Liver (tissue), 9 donors: ENCODE measurements around the gene BIN1. TPM values are rescaled to one million over a fixed set of nuclear protein-coding genes. Genes with fewer than 3 reads are reported as not detected.

Experiments
- DNase-seq: peaks from one replicate; pipeline ENCODE4 v3.0.0-alpha.2; 2017; ENCODE audit warnings: low spot score
- H3K27ac ChIP-seq, 2 donors: one replicate each; pipeline ENCODE4 v1.7.0; 2013; ENCODE audit warnings: inconsistent platforms in 2 of 2, low read length in 2 of 2, control low read depth in 1 of 2, low read depth in 1 of 2, mild to moderate bottlenecking in 1 of 2
- H3K27me3 ChIP-seq, 4 donors: one replicate each; pipeline versions ENCODE4 v1.6.1 to v1.7.0; 2013; ENCODE audit warnings: low read length in 3 of 4, inconsistent platforms in 1 of 4, mild to moderate bottlenecking in 1 of 4, moderate library complexity in 1 of 4; ENCODE audit not compliant: control insufficient read depth in 4 of 4, insufficient read depth in 4 of 4
- H3K36me3 ChIP-seq, 4 donors: one replicate each; pipeline versions ENCODE4 v1.6.1 to v1.7.0; 2013; ENCODE audit warnings: low read length in 3 of 4, mild to moderate bottlenecking in 3 of 4, low read depth in 1 of 4, moderate library complexity in 1 of 4; ENCODE audit not compliant: control insufficient read depth in 4 of 4, insufficient read depth in 3 of 4
- H3K4me1 ChIP-seq, 4 donors: one replicate each; pipeline versions ENCODE4 v1.6.1 to v1.7.0; 2013; ENCODE audit warnings: low read length in 3 of 4, mild to moderate bottlenecking in 3 of 4, moderate library complexity in 1 of 4; ENCODE audit not compliant: control insufficient read depth in 4 of 4, insufficient read depth in 4 of 4
- H3K4me3 ChIP-seq, 3 donors: one replicate each; pipeline versions ENCODE4 v1.6.1 to v1.7.0; 2013; ENCODE audit warnings: low read length in 3 of 3, control low read depth in 1 of 3, low read depth in 1 of 3, mild to moderate bottlenecking in 1 of 3
- H3K9ac ChIP-seq, 2 donors: one replicate each; pipeline ENCODE4 v1.7.0; 2013; ENCODE audit warnings: low read length in 2 of 2, mild to moderate bottlenecking in 2 of 2, moderate library complexity in 2 of 2, control low read depth in 1 of 2, low read depth in 1 of 2
- H3K9me3 ChIP-seq, 4 donors: one replicate each; pipeline versions ENCODE4 v1.6.1 to v1.7.0; 2013; ENCODE audit warnings: low read length in 3 of 4; ENCODE audit not compliant: control insufficient read depth in 4 of 4
- EGR1 ChIP-seq, 2 donors: IDR thresholded peaks; 2 replicates each; pipeline ENCODE4 v1.6.1; 2016 to 2018; ENCODE audit warnings: antibody characterized with exemption in 2 of 2, low read depth in 2 of 2
- FOXA2 ChIP-seq: IDR thresholded peaks from 2 replicates; pipeline ENCODE4 v1.6.1; 2016; ENCODE audit warnings: antibody characterized with exemption
- GABPA ChIP-seq, 2 donors: IDR thresholded peaks in 1 of 2; conservative IDR thresholded peaks in 1 of 2; 2 replicates each; pipeline ENCODE4 v1.6.1; 2016; ENCODE audit warnings: antibody characterized with exemption in 2 of 2, mild to moderate bottlenecking in 1 of 2, moderate library complexity in 1 of 2
- HNF4A ChIP-seq, 2 donors: conservative IDR thresholded peaks; 2 replicates each; pipeline ENCODE4 v1.6.1; 2016; ENCODE audit warnings: antibody characterized with exemption in 2 of 2, mild to moderate bottlenecking in 2 of 2
- JUND ChIP-seq, 2 donors: IDR thresholded peaks; 2 replicates each; pipeline ENCODE4 v1.6.1; 2016; ENCODE audit warnings: antibody characterized with exemption in 2 of 2
- NR2F2 ChIP-seq: IDR thresholded peaks from 2 replicates; pipeline ENCODE4 v1.6.1; 2016; ENCODE audit warnings: antibody characterized with exemption
- RAD21 ChIP-seq, 2 donors: IDR thresholded peaks; 2 replicates each; pipeline ENCODE4 v1.6.1; 2016; ENCODE audit warnings: antibody characterized with exemption in 2 of 2, mild to moderate bottlenecking in 2 of 2
- SP1 ChIP-seq: IDR thresholded peaks from 2 replicates; pipeline ENCODE4 v1.6.1; 2018; ENCODE audit warnings: antibody characterized with exemption, mild to moderate bottlenecking
- TAF1 ChIP-seq: conservative IDR thresholded peaks from 2 replicates; pipeline ENCODE4 v1.6.1; 2016; ENCODE audit warnings: antibody characterized with exemption, mild to moderate bottlenecking
- YY1 ChIP-seq: IDR thresholded peaks from 2 replicates; pipeline ENCODE4 v1.6.1; 2016; ENCODE audit warnings: antibody characterized with exemption, mild to moderate bottlenecking
- WGBS: extraction: QIAGEN DNeasy Blood & Tissue Kit; methylation state at CpG from one replicate; pipeline ENCODE4 v1.1.7; 2013; 5-methylcytosine and 5-hydroxymethylcytosine counted together
- polyA plus RNA-seq, 2 donors: library from polyadenylated mRNA; stranded (reverse) in 1 of 2; unstranded in 1 of 2; fragments of 200-250 nt in 1 of 2; fragments of >200 nt in 1 of 2; fragmentation: Nextera tagmentation in 1 of 2; extraction: Ambion mirVana in 1 of 2; gene quantifications; one replicate each; pipeline versions ENCODE4 v1.2.1 to v1.2.3, GENCODE V29; 2013 to 2015
- total RNA-seq, 2 donors: library from RNA; depleted of rRNA; stranded (reverse); fragments of >200 nt; gene quantifications; one replicate each; pipeline ENCODE4 v1.2.3, GENCODE V29; 2014
- TF ChIP-seq, protein P1 (sequence below): fragments of 150-350 bp; IDR thresholded peaks from 2 replicates; pipeline ENCODE4 v1.5.1; 2017; ENCODE audit warnings: improper control_type of control experiment, low read depth, low read length; ENCODE audit not compliant: missing input control
- TF ChIP-seq, protein P2 (sequence below): IDR thresholded peaks from 2 replicates; pipeline ENCODE4 v1.6.1; 2016; ENCODE audit warnings: antibody characterized with exemption
- TF ChIP-seq, protein P3 (sequence below): IDR thresholded peaks from 2 replicates; pipeline ENCODE4 v1.6.1; 2016; ENCODE audit warnings: antibody characterized with exemption, mild to moderate bottlenecking
- TF ChIP-seq, protein P4 (sequence below): IDR thresholded peaks from 2 replicates; pipeline ENCODE4 v1.6.1; 2016; ENCODE audit warnings: antibody characterized with exemption
- TF ChIP-seq, protein P5 (sequence below): IDR thresholded peaks from 2 replicates; pipeline ENCODE4 v1.6.1; 2016; ENCODE audit warnings: antibody characterized with exemption
- donor health status: healthy.
- donor health status: healthy.
- donor health status: healthy.
- donor health status: healthy.
- donor health status: healthy.

BIN1 gene
- total and polyA plus RNA-seq, 4 donors: 13.3 to 21.5 (median 15.0) TPM

DNA sequence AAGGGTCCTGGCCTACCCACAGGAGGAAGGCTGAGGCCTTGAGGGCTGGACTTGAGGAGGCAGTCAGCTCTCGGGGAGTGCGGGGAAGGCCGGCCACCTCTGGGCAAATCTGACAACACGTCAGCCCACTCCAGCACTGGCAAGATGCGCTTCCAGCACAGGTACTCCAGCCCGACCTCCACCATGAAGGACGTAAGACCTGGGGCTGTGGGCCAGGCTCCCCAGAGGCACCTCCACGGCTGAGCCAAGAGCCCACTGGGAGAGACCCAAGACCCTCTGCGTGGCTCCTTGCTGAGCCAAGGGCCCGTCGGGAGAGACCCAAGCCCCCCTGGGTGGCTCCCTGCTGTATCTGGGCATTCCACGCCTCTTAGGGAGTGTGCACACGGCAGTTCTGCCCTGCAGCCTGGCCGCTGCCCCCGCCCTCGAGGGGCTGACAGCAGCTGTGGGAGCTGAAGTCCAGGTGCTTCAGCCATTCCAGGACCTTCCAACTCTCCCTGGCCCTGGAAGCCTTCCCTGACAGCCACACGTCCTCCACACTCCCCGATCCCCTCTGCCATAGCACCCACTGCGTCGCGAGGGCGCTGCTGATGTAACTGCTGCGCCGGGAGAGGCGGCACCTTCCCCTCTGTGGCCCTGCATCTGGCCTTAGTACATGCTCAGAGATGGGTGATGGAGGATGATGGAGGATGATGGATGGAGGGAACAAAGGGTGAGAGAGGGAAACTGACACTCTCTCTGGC is 50.2 kb downstream of the BIN1 start:
- no peak overlapping the region for H3K4me3 ChIP-seq
- no peak overlapping the region for H3K27ac ChIP-seq
- TF ChIP-seq, protein P1, sequence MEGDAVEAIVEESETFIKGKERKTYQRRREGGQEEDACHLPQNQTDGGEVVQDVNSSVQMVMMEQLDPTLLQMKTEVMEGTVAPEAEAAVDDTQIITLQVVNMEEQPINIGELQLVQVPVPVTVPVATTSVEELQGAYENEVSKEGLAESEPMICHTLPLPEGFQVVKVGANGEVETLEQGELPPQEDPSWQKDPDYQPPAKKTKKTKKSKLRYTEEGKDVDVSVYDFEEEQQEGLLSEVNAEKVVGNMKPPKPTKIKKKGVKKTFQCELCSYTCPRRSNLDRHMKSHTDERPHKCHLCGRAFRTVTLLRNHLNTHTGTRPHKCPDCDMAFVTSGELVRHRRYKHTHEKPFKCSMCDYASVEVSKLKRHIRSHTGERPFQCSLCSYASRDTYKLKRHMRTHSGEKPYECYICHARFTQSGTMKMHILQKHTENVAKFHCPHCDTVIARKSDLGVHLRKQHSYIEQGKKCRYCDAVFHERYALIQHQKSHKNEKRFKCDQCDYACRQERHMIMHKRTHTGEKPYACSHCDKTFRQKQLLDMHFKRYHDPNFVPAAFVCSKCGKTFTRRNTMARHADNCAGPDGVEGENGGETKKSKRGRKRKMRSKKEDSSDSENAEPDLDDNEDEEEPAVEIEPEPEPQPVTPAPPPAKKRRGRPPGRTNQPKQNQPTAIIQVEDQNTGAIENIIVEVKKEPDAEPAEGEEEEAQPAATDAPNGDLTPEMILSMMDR: no peak
- TF ChIP-seq RAD21 (IDR thresholded peaks at IDR 0.05): no peak
- TF ChIP-seq GABPA (IDR thresholded peaks at IDR 0.05 in 1 of 2, conservative IDR thresholded peaks at IDR 0.05 in 1 of 2): no peak
- TF ChIP-seq, protein P2, sequence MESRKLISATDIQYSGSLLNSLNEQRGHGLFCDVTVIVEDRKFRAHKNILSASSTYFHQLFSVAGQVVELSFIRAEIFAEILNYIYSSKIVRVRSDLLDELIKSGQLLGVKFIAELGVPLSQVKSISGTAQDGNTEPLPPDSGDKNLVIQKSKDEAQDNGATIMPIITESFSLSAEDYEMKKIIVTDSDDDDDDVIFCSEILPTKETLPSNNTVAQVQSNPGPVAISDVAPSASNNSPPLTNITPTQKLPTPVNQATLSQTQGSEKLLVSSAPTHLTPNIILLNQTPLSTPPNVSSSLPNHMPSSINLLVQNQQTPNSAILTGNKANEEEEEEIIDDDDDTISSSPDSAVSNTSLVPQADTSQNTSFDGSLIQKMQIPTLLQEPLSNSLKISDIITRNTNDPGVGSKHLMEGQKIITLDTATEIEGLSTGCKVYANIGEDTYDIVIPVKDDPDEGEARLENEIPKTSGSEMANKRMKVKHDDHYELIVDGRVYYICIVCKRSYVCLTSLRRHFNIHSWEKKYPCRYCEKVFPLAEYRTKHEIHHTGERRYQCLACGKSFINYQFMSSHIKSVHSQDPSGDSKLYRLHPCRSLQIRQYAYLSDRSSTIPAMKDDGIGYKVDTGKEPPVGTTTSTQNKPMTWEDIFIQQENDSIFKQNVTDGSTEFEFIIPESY: no peak
- TF ChIP-seq NR2F2: no peak
- no peak for TF ChIP-seq FOXA2
- TF ChIP-seq SP1: no peak
- TF ChIP-seq, protein P3, sequence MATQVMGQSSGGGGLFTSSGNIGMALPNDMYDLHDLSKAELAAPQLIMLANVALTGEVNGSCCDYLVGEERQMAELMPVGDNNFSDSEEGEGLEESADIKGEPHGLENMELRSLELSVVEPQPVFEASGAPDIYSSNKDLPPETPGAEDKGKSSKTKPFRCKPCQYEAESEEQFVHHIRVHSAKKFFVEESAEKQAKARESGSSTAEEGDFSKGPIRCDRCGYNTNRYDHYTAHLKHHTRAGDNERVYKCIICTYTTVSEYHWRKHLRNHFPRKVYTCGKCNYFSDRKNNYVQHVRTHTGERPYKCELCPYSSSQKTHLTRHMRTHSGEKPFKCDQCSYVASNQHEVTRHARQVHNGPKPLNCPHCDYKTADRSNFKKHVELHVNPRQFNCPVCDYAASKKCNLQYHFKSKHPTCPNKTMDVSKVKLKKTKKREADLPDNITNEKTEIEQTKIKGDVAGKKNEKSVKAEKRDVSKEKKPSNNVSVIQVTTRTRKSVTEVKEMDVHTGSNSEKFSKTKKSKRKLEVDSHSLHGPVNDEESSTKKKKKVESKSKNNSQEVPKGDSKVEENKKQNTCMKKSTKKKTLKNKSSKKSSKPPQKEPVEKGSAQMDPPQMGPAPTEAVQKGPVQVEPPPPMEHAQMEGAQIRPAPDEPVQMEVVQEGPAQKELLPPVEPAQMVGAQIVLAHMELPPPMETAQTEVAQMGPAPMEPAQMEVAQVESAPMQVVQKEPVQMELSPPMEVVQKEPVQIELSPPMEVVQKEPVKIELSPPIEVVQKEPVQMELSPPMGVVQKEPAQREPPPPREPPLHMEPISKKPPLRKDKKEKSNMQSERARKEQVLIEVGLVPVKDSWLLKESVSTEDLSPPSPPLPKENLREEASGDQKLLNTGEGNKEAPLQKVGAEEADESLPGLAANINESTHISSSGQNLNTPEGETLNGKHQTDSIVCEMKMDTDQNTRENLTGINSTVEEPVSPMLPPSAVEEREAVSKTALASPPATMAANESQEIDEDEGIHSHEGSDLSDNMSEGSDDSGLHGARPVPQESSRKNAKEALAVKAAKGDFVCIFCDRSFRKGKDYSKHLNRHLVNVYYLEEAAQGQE: no peak
- TF ChIP-seq, protein P4, sequence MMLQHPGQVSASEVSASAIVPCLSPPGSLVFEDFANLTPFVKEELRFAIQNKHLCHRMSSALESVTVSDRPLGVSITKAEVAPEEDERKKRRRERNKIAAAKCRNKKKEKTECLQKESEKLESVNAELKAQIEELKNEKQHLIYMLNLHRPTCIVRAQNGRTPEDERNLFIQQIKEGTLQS: no peak
- no peak for TF ChIP-seq JUND (IDR thresholded peaks at IDR 0.05)
- no peak for TF ChIP-seq YY1
- TF ChIP-seq EGR1 (IDR thresholded peaks at IDR 0.05; ENCODE audit: low read depth in 2 of 2): no peak
- TF ChIP-seq, protein P5, sequence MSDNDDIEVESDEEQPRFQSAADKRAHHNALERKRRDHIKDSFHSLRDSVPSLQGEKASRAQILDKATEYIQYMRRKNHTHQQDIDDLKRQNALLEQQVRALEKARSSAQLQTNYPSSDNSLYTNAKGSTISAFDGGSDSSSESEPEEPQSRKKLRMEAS: no peak
- 95% methylated on average over 25 of the region's 25 CpGs for WGBS
- no peaks in the 10 kb centered on the region for H3K9me3 ChIP-seq
- no peak overlapping the region for H3K9ac ChIP-seq
- DNase-seq: no peak
- H3K36me3 ChIP-seq: peaks cover 0 to 2% (median 0%) of the 10 kb centered on the region in 4 donors
- no peaks in the 10 kb centered on the region for H3K27me3 ChIP-seq
- peaks cover 14 to 37% (median 27%) of the 10 kb centered on the region in 4 donors for H3K4me1 ChIP-seq

DNA sequence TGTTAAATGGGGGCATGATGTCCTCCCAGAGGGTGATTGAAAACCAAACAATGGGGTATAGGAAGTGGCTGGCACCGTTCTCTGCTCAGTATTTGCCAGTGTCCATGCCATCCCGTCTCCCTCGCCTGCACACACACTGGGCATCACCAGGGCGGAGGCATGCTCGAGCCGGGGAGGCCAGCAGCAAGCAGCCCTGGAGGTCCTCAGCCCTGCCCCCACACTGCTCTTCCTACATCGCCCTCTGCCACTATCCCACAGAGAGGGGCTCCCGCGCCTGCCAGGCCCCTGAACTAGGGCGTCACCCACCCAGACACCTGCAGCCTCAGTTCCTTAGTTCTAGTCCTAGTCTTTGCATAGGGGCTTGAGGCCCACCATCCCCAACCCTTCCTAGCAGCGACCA is 50.9 kb downstream of the BIN1 start:
- Histone ChIP-seq H3K9ac (no peak overlapping the region), H3K4me3 (no peak overlapping the region), H3K4me1 (peaks cover 13 to 29% (median 21%) of the 10 kb centered on the region in 4 donors), H3K27me3 (no peaks in the 10 kb centered on the region), H3K36me3 (no peaks in the 10 kb centered on the region), H3K9me3 (no peaks in the 10 kb centered on the region), H3K27ac (no peak overlapping the region)
- TF ChIP-seq, protein P2: no peak
- TF ChIP-seq NR2F2 (no peak), TAF1 (no peak), HNF4A (conservative IDR thresholded peaks at IDR 0.05) (no peak), YY1 (no peak)
- TF ChIP-seq, protein P3: no peak
- no peak for DNase-seq
- 97% methylated on average over 11 of the region's 11 CpGs for WGBS
